Measurements from ENCODE around the gene EFCAB9. TPM values are rescaled to one million over a fixed set of nuclear protein-coding genes. Genes with fewer than 3 reads are reported as not detected.

The EFCAB9 gene
- total and polyA plus RNA-seq, 12 donors = not detected

- no peak for DNase-seq
- H3K9me3 ChIP-seq (replicated peaks in 1 of 3) = no peaks in the 10 kb centered on the region
- H3K4me1 ChIP-seq (replicated peaks in 1 of 2) = no peaks in the 10 kb centered on the region
- H3K27me3 ChIP-seq = no peaks in the 10 kb centered on the region
- no peak for TF ChIP-seq CTCF (IDR thresholded peaks at IDR 0.05)
- TF ChIP-seq POLR2A (IDR thresholded peaks at IDR 0.05) = no peak
- WGBS, 4 donors = 42 to 70% (median 63%) methylated on average over 1 of the region's 1 CpG
- H3K27ac ChIP-seq = peak overlapping the region in 1 of 5 donors; percentile 31
- no peak overlapping the region for H3K4me3 ChIP-seq
- H3K36me3 ChIP-seq (replicated peaks in 1 of 2) = no peaks in the 10 kb centered on the region
- intact Hi-C loops (cut with DNase I) = no loop called here
Measured at GRCh38 chr5:172245703-172246125, 51.7 kb downstream of the EFCAB9 start.

- Histone ChIP-seq H3K4me3 (no peak overlapping the region), H3K4me1 (replicated peaks in 1 of 2) (no peaks in the 10 kb centered on the region), H3K27me3 (no peaks in the 10 kb centered on the region), H3K27ac (no peak overlapping the region), H3K9me3 (replicated peaks in 1 of 3) (peaks cover 0 to 4% (median 0%) of the 10 kb centered on the region in 3 donors), H3K36me3 (replicated peaks in 1 of 2) (no peaks in the 10 kb centered on the region)
- 90 to 100% (median 97%) methylated on average over 2 of the region's 2 CpGs for WGBS, 4 donors
- TF ChIP-seq POLR2A (IDR thresholded peaks at IDR 0.05) (no peak), CTCF (IDR thresholded peaks at IDR 0.05) (no peak)
- no peak for DNase-seq
- intact Hi-C loops (cut with DNase I) = no loop called here
Measured at GRCh38 chr5:172248637-172249036, 54.7 kb downstream of the EFCAB9 start.

- DNase-seq = no peak
- 93 to 100% (median 100%) methylated on average over 1 of the region's 1 CpG for WGBS, 4 donors
- no peak overlapping the region for H3K27ac ChIP-seq
- intact Hi-C loops (cut with DNase I) = no loop called here
- H3K4me3 ChIP-seq = no peak overlapping the region
- peaks cover 0 to 4% (median 0%) of the 10 kb centered on the region in 3 donors for H3K9me3 ChIP-seq (replicated peaks in 1 of 3)
- TF ChIP-seq CTCF (IDR thresholded peaks at IDR 0.05) (no peak), POLR2A (IDR thresholded peaks at IDR 0.05) (no peak)
- H3K36me3 ChIP-seq (replicated peaks in 1 of 2) = no peaks in the 10 kb centered on the region
- H3K27me3 ChIP-seq = no peaks in the 10 kb centered on the region
- H3K4me1 ChIP-seq (replicated peaks in 1 of 2) = no peaks in the 10 kb centered on the region
Measured at GRCh38 chr5:172251419-172251818, 57.4 kb downstream of the EFCAB9 start.

GRCh38 chr5:172252501-172252900, 58.5 kb downstream of the EFCAB9 start:
- no peaks in the 10 kb centered on the region for H3K27me3 ChIP-seq
- no peak for DNase-seq
- WGBS, 4 donors = 75 to 84% (median 82%) methylated on average over 2 of the region's 2 CpGs
- no peaks in the 10 kb centered on the region for H3K36me3 ChIP-seq (replicated peaks in 1 of 2)
- no peak overlapping the region for H3K4me3 ChIP-seq
- no peak overlapping the region for H3K27ac ChIP-seq
- H3K4me1 ChIP-seq (replicated peaks in 1 of 2) = no peaks in the 10 kb centered on the region
- no peak for TF ChIP-seq POLR2A (IDR thresholded peaks at IDR 0.05)
- no peak for TF ChIP-seq CTCF (IDR thresholded peaks at IDR 0.05)
- H3K9me3 ChIP-seq (replicated peaks in 1 of 3) = peaks cover 0 to 4% (median 0%) of the 10 kb centered on the region in 3 donors
- intact Hi-C loops (cut with DNase I) = no loop called here

Small RNAs within 50 kb of the gene (small RNA-seq; reads per million reads assigned to genes)
- gene RF00191 = 0 reads per million in 2 donors

Other genes with a start within 250 kb of the EFCAB9 start
- gene FBXW11, start 187.5 kb upstream of the EFCAB9 start, total RNA-seq = 10 to 100 TPM; 41.7 to 89.0 (median 63.7) TPM
- 10 to 100 TPM in 2 of 3 donors, 1 to 10 TPM in 1; 6.8 to 51.6 (median 11.1) TPM for gene FBXW11, start 187.5 kb upstream of the EFCAB9 start, polyA plus RNA-seq
- 10 to 100 TPM in 8 of 9 donors, 1 to 10 TPM in 1; 6.6 to 39.1 (median 24.2) TPM for gene STK10, start 5.9 kb upstream of the EFCAB9 start, total RNA-seq
- 10 to 100 TPM in 2 of 3 donors, 1 to 10 TPM in 1; 5.5 to 17.1 (median 12.9) TPM for gene STK10, start 5.9 kb upstream of the EFCAB9 start, polyA plus RNA-seq
- gene UBTD2, start 89.6 kb downstream of the EFCAB9 start, total RNA-seq = 10 to 100 TPM; 11.4 to 24.7 (median 17.8) TPM
- gene UBTD2, start 89.6 kb downstream of the EFCAB9 start, polyA plus RNA-seq = 10 to 100 TPM in 2 of 3 donors, 1 to 10 TPM in 1; 8.2 to 19.7 (median 11.0) TPM

All from adrenal gland (tissue), 12 donors.